ENCODE data around the gene LTBP3. TPM values are rescaled to one million over a fixed set of nuclear protein-coding genes. Genes with fewer than 3 reads are reported as not detected.
A peak's percentile ranks its signal among the peaks of the same experiment; 100 is the strongest.

Gene LTBP3
- total RNA-seq, 2 experiments from 2014 or later, result 64.7 to 70.8 TPM

GRCh38 chr11:65540290-65541092 is 17.7 kb downstream of the LTBP3 start:
- Mint-ChIP-seq H3K4me3 (peak overlapping the region; percentile 79), H3K4me1 (ENCODE audit: low read depth) (peaks cover 20% of the 10 kb centered on the region), H3K27ac (peak overlapping the region; percentile 82), H3K9me3 (ENCODE audit: insufficient read depth) (no peaks in the 10 kb centered on the region), H3K27me3 (ENCODE audit: low read depth) (no peaks in the 10 kb centered on the region), H3K36me3 (ENCODE audit: low read depth) (peaks cover 16% of the 10 kb centered on the region)
- CTCF ChIA-PET, result interaction anchor here (0.7 to 8.4 kb wide), 25 partner anchors 8 to 418 kb away, joined by 3 to 172 read pairs (median 6); partner anchors contain the start of genes EHBP1L1, FAM89B, FAU and KAT5
- DNase-seq (peak; percentile 92), ATAC-seq (peak; percentile 91)
- POLR2A ChIA-PET, result interaction anchor here (0.6 to 2.2 kb wide), 14 partner anchors 10 to 180 kb away, joined by 3 to 9 read pairs (median 4); partner anchors contain the start of genes EHBP1L1, FAM89B, MALAT1 and MAP3K11

- Mint-ChIP-seq H3K9me3 (ENCODE audit: insufficient read depth) (no peaks in the 10 kb centered on the region), H3K4me1 (ENCODE audit: low read depth) (peaks cover 14% of the 10 kb centered on the region), H3K27ac (peak overlapping the region; percentile 82), H3K36me3 (ENCODE audit: low read depth) (peaks cover 12% of the 10 kb centered on the region), H3K27me3 (ENCODE audit: low read depth) (no peaks in the 10 kb centered on the region), H3K4me3 (peak overlapping the region; percentile 79)
- peak; percentile 79 for ATAC-seq
- DNase-seq, result no peak
- CTCF ChIA-PET, result interaction anchor here (0.7 to 8.4 kb wide), 21 partner anchors 9 to 417 kb away, joined by 3 to 172 read pairs (median 8); partner anchors contain the start of genes EHBP1L1, FAM89B, FAU and KAT5
- POLR2A ChIA-PET, result interaction anchor here (1.0 to 2.2 kb wide), 8 partner anchors 9 to 114 kb away, joined by 3 to 9 read pairs (median 4); partner anchors contain the start of genes EHBP1L1 and MALAT1
Measured at GRCh38 chr11:65539744-65540289, 18.3 kb downstream of the LTBP3 start.

DNA sequence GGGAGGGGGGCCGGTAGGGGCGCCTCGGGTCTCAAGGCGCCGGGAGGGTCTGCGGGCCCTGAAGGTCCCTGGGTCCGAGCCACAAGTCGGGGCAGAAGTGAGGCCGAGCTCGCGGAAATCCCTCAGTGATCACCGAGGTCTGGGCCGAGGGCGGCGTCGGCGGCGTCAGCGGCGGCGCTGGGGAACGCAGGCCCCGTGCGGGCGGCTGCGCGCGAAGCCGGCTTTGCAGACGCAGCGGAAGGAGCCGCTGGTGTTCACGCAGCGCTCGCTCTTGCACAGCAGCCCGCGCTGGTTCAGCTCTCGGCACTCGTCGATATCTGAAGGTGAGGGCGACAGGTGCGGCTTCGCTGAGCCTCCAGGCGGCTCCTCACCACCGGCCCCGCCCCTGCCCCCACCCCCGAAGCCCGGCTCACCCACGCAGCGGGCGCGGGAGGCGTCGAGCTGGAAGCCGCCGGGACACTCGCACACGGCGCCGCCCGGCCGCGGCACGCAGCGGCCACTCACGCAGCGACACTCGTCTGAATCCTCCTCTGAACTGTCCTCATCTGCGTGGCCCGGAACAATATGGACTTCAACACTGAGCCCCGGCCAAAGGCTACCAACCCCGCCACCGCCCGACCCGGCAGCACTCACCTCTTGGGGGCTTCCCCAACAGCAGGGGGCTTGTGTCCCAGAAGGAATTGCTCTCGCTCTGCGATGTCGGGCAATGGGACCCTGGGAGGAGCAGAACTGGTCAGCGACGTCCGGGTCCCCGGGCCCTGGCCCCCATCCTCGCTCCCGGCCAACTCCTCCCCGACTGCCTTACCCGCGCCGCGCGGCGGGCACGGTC is 19.0 kb downstream of the LTBP3 start:
- no peak for ATAC-seq
- Mint-ChIP-seq H3K4me1 (ENCODE audit: low read depth) (peaks cover 17% of the 10 kb centered on the region), H3K9me3 (ENCODE audit: insufficient read depth) (no peaks in the 10 kb centered on the region), H3K4me3 (peak overlapping the region; percentile 28), H3K27ac (no peak overlapping the region), H3K36me3 (ENCODE audit: low read depth) (peaks cover 16% of the 10 kb centered on the region), H3K27me3 (ENCODE audit: low read depth) (no peaks in the 10 kb centered on the region)
- ChIA-PET POLR2A (interaction anchor here (1.1 to 1.4 kb wide), 5 partner anchors 13 to 114 kb away, joined by 3 to 5 read pairs (median 3); partner anchors contain the start of gene MALAT1), CTCF (interaction anchor here (1.7 to 8.4 kb wide), 9 partner anchors 10 to 279 kb away, joined by 4 to 172 read pairs (median 33); partner anchors contain the start of genes EHBP1L1, FAM89B, KCNK7 and LTBP3)
- DNase-seq, result no peak

DNA sequence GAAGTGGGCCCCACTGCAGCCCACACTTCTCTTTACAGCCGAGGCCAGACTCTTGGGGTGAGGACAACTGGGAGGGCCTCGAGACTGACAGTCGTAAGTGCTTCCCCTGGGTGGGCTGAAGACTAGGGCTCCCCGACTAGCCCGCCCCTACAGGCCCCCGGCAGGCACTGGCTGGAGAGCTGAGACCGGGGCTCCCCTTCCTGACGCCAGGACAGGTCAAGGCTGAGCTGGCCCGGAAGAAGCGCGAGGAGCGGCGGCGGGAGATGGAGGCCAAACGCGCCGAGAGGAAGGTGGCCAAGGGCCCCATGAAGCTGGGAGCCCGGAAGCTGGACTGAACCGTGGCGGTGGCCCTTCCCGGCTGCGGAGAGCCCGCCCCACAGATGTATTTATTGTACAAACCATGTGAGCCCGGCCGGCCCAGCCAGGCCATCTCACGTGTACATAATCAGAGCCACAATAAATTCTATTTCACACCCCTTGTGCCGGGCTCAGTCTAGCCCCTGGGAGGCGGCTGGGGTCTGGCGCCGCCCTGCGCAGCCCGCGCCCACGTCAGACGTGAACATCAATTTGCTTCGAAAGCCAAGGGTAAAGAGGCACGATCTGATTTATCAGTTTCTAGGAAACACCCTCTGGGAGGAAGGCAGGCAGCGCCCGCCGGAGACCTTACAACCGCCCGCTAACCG is 19.8 kb downstream of the LTBP3 start:
- Mint-ChIP-seq H3K27ac (no peak overlapping the region), H3K9me3 (ENCODE audit: insufficient read depth) (no peaks in the 10 kb centered on the region), H3K36me3 (ENCODE audit: low read depth) (peaks cover 16% of the 10 kb centered on the region), H3K4me3 (peak overlapping the region; percentile 28), H3K4me1 (ENCODE audit: low read depth) (peaks cover 17% of the 10 kb centered on the region), H3K27me3 (ENCODE audit: low read depth) (no peaks in the 10 kb centered on the region)
- ATAC-seq (no peak), DNase-seq (no peak)
- POLR2A ChIA-PET, result interaction anchor here (1.1 to 3.2 kb wide), 2 partner anchors 13 to 27 kb away, joined by 3 to 12 read pairs; partner anchors contain the start of gene SCYL1
- CTCF ChIA-PET, result interaction anchor here (1.1 to 1.4 kb wide), 3 partner anchors 14 to 56 kb away, joined by 3 to 4 read pairs (median 3); no protein-coding TSS in a partner anchor

DNA sequence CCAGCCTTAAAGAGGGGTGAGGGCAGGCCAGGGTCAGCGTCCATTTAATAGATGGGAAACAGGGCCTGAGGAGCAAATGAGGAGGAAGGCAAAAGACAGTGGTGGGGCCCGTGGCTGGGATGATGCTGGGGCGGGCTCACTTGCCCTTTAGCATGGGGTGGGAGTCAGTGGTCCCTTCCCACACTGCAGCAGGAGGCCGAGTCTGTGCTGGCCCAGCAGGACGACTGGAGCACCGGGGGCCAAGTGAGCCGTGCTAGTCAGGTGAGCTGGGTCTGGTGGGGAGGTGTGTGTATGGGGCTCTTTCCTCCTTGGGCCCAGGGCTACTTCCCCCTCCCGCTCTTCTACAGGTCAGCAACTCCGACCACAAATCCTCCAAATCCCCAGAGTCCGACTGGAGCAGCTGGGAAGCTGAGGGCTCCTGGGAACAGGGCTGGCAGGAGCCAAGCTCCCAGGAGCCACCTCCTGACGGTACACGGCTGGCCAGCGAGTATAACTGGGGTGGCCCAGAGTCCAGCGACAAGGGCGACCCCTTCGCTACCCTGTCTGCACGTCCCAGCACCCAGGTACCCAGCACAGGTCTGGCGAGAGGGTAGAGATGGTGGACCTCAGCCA is 20.4 kb downstream of the LTBP3 start:
- Mint-ChIP-seq H3K4me3 (no peak overlapping the region), H3K27ac (no peak overlapping the region), H3K36me3 (ENCODE audit: low read depth) (peaks cover 19% of the 10 kb centered on the region), H3K9me3 (ENCODE audit: insufficient read depth) (no peaks in the 10 kb centered on the region), H3K4me1 (ENCODE audit: low read depth) (peaks cover 17% of the 10 kb centered on the region), H3K27me3 (ENCODE audit: low read depth) (no peaks in the 10 kb centered on the region)
- DNase-seq, result no peak
- CTCF ChIA-PET, result interaction anchor here (1.1 to 1.4 kb wide), 3 partner anchors 14 to 56 kb away, joined by 3 to 4 read pairs (median 3); no protein-coding TSS in a partner anchor
- POLR2A ChIA-PET, result interaction anchor here (0.5 to 3.2 kb wide), 3 partner anchors 12 to 157 kb away, joined by 3 to 12 read pairs (median 3); partner anchors contain the start of gene SCYL1
- no peak for ATAC-seq

- Mint-ChIP-seq H3K27me3 (ENCODE audit: low read depth) (no peaks in the 10 kb centered on the region), H3K9me3 (ENCODE audit: insufficient read depth) (no peaks in the 10 kb centered on the region), H3K27ac (no peak overlapping the region), H3K36me3 (ENCODE audit: low read depth) (peaks cover 22% of the 10 kb centered on the region), H3K4me3 (no peak overlapping the region), H3K4me1 (ENCODE audit: low read depth) (peaks cover 17% of the 10 kb centered on the region)
- ChIA-PET CTCF (interaction anchor here (0.6 to 1.4 kb wide), 4 partner anchors 15 to 57 kb away, joined by 3 to 4 read pairs (median 3); no protein-coding TSS in a partner anchor), POLR2A (interaction anchor here (0.5 to 3.2 kb wide), 3 partner anchors 12 to 158 kb away, joined by 3 to 12 read pairs (median 4); partner anchors contain the start of genes FAM89B and SCYL1)
- ATAC-seq (no peak), DNase-seq (no peak)
Measured at GRCh38 chr11:65537296-65537597, 20.9 kb downstream of the LTBP3 start.

DNA sequence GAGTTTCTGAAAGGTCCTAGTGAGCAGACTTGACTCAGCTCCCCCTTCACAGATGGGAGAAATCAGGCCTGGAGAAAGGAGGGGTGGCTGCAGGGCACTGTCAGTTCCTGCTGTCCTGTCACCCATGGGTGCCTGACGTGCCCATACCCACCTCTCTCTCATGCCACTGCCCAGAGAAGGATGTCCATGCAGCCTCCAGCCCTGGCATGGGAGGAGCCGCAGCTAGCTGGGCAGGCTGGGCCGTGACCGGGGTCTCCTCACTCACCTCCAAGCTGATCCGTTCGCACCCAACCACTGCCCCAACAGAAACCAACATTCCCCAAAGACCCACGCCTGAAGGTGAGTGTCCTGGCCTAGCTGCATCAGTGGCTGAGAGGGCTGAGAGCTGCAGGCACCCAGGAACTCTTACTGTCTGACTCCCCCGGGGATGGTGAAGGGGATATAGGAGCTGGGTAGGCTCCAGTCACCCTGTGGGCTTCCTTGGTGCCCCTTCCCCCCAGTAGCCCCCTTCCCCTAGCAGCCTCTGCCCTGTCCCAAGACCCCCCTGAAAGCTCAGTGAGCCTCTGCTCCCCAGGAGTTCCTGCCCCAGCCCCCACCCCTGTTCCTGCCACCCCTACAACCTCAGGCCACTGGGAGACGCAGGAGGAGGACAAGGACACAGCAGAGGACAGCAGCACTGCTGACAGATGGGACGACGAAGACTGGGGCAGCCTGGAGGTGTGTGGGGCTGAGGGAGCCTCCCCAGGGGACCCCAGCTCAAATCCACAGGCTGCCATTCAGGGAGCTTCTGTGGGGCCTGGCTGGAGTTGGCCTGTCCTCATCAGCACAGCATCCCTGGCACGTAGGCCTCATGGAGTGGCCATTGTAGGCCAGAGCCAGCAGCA is 21.5 kb downstream of the LTBP3 start:
- Mint-ChIP-seq H3K36me3 (ENCODE audit: low read depth) (peaks cover 25% of the 10 kb centered on the region), H3K4me3 (no peak overlapping the region), H3K9me3 (ENCODE audit: insufficient read depth) (no peaks in the 10 kb centered on the region), H3K27ac (no peak overlapping the region), H3K4me1 (ENCODE audit: low read depth) (peaks cover 12% of the 10 kb centered on the region), H3K27me3 (ENCODE audit: low read depth) (no peaks in the 10 kb centered on the region)
- POLR2A ChIA-PET, result interaction anchor here (0.5 to 3.2 kb wide), 4 partner anchors 8 to 36 kb away, joined by 3 to 12 read pairs (median 4); partner anchors contain the start of genes FAM89B and SCYL1
- ATAC-seq, result no peak
- no peak for DNase-seq
- CTCF ChIA-PET, result interaction anchor here (0.6 to 1.4 kb wide), 3 partner anchors 15 to 52 kb away, joined by 3 to 4 read pairs (median 3); no protein-coding TSS in a partner anchor

- peaks cover 39% of the 10 kb centered on the region for H3K36me3 Mint-ChIP-seq (ENCODE audit: low read depth)
Measured at GRCh38 chr11:65535102-65535501, 23.1 kb downstream of the LTBP3 start.

GRCh38 chr11:65532388-65533064 is 25.6 kb downstream of the LTBP3 start:
- DNase-seq (no peak), ATAC-seq (no peak)
- no peaks in the 10 kb centered on the region for H3K9me3 Mint-ChIP-seq (ENCODE audit: insufficient read depth)
- peaks cover 28% of the 10 kb centered on the region for H3K4me1 Mint-ChIP-seq (ENCODE audit: low read depth)
- H3K36me3 Mint-ChIP-seq (ENCODE audit: low read depth), result peaks cover 44% of the 10 kb centered on the region
- no peak overlapping the region for H3K4me3 Mint-ChIP-seq
- H3K27me3 Mint-ChIP-seq (ENCODE audit: low read depth), result no peaks in the 10 kb centered on the region
- POLR2A ChIA-PET, result no interaction called here
- no peak overlapping the region for H3K27ac Mint-ChIP-seq
- CTCF ChIA-PET, result interaction anchor here (1.7 kb wide), 1 partner anchor 56 kb away, joined by 4 read pairs; no protein-coding TSS in a partner anchor

More at GRCh38 chr11:65535102-65535501, 23.1 kb downstream of the LTBP3 start:
- Mint-ChIP-seq H3K4me3 (no peak overlapping the region), H3K27me3 (ENCODE audit: low read depth) (no peaks in the 10 kb centered on the region), H3K27ac (no peak overlapping the region), H3K4me1 (ENCODE audit: low read depth) (peaks cover 10% of the 10 kb centered on the region), H3K9me3 (ENCODE audit: insufficient read depth) (no peaks in the 10 kb centered on the region)
- ChIA-PET CTCF (interaction anchor here (1.0 kb wide), 1 partner anchor 53 kb away, joined by 3 read pairs; no protein-coding TSS in a partner anchor), POLR2A (no interaction called here)
- ATAC-seq, result no peak
- no peak for DNase-seq
